Measurements from ENCODE around the gene SSH2.

SSH2 gene

GRCh38 chr17:29585080-29585751 lies 344.8 kb downstream of the SSH2 start:
- DNase-seq, result peak in 1 of 2 donors; percentile 19

GRCh38 chr17:29584452-29585079 lies 345.5 kb downstream of the SSH2 start:
- DNase-seq, result no peak

- DNase-seq, result no peak
Measured at GRCh38 chr17:29583324-29584248, 346.4 kb downstream of the SSH2 start.

GRCh38 chr17:29582772-29583171 lies 347.3 kb downstream of the SSH2 start:
- DNase-seq, result no peak

- no peak for DNase-seq
Measured at GRCh38 chr17:29582254-29582765, 347.7 kb downstream of the SSH2 start.

- no peak for DNase-seq
Measured at GRCh38 chr17:29581583-29582253, 348.3 kb downstream of the SSH2 start.

GRCh38 chr17:29579866-29580771 lies 349.9 kb downstream of the SSH2 start:
- peak; percentile 83 to 87 for DNase-seq

GRCh38 chr17:29578626-29579485 lies 351.2 kb downstream of the SSH2 start:
- no peak for DNase-seq

GRCh38 chr17:29577385-29578211 lies 352.4 kb downstream of the SSH2 start:
- no peak for DNase-seq

- no peak for DNase-seq
Measured at GRCh38 chr17:29577001-29577370, 353.0 kb downstream of the SSH2 start.

- DNase-seq, result no peak
Measured at GRCh38 chr17:29576214-29577000, 353.6 kb downstream of the SSH2 start.
